Fibroblast of skin of scalp (primary cell): ENCODE data around the gene ADAMTS2.

ENCODE experiments used
- DNase-seq: peaks from one replicate; pipeline ENCODE4 v3.0.0-alpha.2; 2013

ADAMTS2 gene

DNA sequence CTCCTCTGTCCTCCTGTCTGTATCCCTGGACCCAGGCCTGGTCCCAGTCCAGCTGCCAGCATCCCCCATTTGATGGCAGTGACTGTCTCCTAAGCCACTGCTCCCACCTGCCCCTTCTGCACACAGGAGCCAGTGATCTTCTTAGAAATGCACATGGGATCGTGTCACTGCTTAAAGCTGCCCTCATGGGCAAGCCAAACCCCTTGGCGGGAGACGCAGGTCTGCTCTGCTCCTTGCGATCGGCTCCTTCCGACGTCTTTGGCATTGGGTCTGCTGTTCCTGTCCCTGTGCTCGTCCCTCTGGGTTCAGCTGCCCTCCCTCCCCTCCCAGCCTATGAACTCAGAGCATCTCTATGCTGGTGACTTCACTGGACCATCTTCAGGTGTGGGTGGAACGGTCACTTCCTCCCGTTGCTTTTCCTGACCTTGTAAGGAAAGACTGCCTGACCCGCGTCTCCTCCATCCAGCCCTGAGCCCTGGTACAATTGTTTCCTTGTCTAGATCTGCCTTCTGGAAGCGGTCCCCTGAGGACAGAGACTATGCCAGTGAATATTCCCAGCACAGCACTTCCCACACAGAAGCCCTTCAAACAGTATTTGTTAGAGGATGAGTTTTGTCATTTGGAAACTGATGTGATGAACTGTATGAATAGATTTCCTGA is 168.6 kb downstream of the ADAMTS2 start:
- DNase-seq, result no peak

DNA sequence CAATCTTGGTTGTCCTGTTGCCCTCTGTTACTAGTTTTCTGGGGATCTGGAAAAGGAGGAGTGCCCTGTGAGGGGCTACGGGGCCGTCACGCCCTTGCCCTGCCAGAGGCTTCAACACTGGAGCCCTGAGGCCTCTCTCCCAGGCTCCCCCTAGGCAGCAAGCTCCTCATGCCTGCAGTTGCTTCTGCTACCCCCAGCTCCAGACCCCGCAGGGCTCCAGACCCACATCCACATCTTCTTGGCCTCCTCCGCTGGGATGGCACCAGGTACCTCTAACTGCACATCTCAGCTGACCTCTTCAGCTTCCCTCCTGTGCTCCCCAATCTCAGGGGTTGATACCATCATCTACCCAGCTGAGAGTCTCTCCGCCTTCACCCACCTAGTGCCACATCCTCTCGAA is 169.1 kb downstream of the ADAMTS2 start:
- DNase-seq, result no peak

DNA sequence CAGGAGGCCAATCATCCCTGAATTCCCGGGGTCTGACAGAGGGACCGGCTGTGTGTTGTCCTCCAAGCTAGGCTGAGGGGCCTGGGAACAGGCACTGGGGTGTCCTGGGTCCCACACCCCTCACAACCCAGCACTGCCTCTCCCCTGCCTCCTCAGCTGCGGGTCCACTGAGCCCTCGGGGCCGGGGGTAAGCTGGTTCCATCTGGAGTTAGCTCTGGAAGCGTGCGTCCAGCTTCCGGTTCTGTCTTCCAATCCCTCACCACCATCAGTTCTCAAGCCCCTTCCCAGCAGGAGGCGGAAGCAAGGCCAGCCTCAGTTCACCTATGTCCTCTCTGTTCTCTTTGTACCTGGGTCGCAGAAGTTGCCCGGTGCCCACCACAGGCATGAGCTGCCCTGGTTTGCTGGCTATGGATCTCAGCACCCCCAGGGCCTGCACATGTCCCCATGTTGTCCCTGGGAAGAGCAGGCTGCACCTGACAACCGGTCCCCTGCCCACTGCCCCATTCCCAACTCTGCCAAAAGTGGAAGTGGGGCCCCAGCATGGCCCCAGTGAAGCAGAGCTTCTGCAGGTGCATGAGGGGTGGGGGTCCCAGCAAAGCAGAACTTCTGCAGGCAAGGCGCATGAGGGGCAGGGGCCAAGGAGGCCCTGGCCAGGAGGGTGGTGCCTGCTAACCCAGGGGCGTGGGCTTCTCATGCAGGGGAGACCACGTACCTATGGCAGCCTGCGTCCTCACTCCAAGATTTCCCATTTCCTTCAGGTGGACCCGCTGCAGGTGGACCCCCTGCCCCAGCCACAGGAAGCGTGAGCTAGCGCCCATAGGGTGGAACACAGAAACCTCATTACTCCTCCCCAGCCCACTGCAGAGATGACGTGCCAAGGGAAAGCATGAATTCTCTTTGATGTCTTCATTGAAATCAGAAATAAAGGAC is 173.2 kb downstream of the ADAMTS2 start:
- DNase-seq, result no peak

DNA sequence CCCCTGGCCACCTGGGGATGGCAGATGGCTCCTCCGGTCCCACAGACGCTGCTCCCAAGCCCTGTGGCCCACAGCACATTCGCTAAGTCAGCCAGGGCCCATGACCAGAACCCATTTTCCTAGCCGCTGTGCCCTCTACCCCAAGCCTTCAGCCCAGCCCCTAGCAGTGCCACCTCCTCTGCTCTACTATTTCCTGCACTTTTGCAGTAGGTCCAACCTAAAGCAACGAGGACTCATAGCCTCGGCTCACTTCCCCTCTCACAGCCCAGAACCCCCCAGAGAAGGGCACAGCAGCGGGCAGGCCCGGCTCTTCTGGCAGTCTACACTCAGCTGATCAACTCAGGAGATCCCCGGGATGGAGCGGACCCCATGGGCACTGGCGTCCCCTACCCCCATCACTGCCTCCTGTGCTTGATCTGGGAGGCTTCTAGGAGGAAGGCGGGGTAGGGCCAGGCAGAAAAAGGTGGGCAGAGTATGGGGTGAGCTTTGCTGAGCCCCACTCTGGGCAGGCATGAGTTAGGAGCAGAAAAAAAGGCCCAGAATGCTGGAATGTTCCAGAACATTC is 173.9 kb downstream of the ADAMTS2 start:
- DNase-seq, result no peak

DNA sequence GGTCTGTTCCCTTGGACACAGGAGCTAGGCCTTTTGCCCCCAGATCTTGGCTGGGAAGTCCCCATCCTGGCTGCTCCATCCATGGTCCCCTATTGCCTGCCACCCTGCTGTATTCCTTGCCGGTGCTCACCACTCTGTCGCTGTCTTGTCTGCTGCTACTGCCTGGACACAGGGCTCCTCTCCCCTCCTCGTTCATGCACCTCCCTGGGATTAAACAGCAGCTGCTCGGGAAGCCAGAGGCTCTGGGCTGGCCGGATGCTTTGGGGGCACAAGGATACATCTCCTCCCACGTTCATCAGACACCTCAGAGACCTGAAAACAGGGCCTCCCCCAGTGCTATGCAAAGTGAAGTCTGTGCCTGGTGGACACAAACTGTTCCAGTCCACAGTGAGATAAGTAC is 174.7 kb downstream of the ADAMTS2 start:
- no peak for DNase-seq

DNA sequence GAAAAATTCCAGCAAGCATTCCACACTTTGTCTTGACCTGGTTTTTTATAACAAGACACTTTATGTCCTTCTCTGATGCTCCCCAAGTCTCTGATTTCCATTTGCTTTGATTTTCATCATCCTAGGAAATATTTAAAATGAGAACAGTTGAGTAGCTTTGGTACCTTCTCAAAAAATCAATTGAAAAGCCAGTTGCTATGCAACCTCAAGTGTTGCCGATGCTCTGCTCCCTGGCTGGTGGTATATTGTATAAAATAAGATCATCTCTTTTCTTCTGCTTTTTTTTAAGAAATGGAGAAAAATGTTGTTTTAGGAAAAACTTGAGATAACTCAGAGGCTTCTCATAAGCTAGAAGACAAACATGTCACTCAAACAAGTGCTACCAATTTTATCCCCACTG is 175.4 kb downstream of the ADAMTS2 start:
- DNase-seq, result no peak

DNA sequence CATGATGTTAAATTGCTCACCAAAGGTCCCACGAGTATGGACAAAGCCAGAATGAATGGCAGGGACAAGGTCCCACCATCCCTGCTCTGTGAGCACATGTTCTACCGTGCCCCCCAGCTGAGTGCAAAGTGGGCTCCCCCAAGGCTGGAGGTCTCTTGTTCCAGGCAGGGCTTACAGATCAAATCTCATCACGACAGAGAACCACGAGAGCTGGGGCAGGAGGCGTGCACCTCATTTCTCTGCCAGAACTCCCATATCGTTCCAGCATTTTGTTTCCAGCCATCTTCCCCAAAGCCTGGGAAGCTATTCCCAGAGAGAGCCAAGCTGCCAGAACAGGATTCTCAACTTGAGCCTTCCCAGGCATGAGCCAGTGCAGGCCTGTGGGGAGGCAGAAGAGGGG is 176.6 kb downstream of the ADAMTS2 start:
- DNase-seq, result no peak

DNA sequence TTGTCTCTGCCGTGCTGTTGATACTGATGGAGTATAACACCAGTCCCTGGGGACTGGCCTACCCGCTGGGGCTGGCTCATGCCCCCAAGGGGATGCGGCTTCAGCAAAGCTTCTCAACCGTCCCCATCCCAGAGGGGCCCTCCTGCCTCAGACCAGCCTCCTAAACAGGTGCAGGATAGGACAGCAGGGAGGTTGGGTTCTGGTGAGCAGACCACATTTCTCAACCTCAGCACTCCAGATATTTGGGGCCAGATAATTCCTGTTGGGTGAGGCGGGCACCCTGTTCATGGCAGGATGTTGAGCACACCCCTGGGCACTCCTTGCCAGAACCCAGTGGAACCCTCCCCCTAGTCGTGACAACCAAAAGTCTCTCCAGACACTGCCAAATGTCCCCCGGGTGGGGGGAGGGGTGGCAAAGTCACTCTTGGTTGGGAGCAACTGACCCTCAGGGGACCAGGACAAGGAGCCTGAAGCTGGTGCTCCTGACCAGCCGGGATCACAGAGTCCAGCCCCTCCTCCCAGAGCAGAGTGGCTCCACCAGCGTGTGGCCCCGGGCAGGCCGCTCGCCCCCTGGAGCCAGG is 177.3 kb downstream of the ADAMTS2 start:
- no peak for DNase-seq

DNA sequence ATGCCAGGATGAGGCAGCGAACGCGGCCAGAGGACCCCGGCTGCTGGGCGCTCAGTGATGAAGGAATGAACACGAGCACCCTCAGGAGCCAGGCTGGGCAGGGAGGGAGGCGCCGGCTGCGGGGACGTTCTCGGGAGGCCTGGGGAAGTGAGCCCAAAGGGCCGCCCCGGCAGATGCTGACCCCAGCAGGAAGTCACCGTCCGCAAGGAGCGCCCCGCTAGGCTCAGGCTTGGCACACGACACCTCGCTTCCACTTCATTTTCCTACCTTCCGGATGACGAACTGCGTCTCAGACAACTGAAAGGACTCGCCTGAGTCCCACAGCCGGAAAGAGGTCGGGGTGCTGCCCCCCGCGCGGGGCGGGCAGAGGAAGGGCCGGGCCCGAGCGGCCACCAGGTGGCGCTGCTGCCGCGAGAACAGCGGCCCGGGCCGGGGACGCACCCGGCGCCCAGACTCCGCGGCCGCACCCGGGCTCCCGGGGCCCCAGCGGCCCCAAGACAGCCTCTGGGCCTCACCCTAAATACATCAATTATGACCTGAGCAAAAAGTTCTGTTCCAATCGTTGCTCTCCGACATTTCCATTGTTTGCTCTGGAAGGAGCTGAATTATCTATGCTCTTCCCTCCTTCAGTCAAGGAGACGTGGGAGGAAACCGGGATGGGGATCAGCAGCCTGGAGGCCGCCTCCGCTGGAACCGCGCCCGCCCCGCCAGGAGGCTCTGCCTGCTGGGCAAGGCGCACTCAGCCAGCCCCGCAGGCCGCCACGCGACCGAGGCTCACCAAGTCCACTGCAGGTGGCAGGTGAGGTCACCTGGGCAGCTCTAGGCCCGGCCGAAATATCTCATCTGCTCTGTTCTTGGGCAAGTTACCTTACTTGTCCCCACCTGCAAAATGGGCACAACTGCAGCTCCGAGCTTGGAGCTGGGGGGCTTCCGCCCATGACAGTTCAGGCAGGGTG is 178.1 kb downstream of the ADAMTS2 start:
- peak; percentile 51 for DNase-seq

DNA sequence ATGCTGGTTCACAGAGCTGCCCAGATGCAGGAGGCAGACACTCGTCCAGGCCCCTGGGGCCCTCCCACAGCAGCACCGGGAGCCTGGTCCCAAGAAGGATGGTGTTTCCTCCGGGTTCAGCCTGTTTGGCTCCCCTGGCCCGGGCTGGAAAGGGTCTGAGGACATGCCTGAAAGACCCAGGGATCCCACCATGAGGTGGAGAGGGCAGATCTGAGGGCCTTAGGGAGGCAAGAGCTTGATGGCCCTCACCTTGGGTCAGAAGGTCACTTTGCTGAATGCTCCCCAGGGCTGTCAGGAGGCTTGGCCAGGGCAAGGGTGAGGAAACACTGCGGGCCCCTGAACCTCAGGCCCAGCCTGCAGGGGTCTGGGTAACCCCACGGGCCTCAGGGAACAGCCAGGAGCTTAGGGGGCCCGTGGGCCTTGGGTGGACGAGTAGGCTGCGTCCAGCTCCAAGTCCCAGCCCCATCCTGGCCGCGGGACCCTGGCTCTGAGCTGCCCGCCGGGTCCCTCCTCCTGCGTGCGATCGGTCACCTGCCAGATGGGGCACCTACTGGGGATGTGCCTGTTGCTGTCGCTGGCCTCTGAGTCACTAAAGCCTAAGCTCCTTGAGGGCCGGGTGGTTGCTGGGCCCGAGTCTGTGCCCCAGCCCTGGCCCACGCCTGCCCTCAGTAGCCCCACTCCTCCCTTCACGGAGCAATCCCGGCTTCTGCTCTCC is 178.9 kb downstream of the ADAMTS2 start:
- DNase-seq, result no peak

DNA sequence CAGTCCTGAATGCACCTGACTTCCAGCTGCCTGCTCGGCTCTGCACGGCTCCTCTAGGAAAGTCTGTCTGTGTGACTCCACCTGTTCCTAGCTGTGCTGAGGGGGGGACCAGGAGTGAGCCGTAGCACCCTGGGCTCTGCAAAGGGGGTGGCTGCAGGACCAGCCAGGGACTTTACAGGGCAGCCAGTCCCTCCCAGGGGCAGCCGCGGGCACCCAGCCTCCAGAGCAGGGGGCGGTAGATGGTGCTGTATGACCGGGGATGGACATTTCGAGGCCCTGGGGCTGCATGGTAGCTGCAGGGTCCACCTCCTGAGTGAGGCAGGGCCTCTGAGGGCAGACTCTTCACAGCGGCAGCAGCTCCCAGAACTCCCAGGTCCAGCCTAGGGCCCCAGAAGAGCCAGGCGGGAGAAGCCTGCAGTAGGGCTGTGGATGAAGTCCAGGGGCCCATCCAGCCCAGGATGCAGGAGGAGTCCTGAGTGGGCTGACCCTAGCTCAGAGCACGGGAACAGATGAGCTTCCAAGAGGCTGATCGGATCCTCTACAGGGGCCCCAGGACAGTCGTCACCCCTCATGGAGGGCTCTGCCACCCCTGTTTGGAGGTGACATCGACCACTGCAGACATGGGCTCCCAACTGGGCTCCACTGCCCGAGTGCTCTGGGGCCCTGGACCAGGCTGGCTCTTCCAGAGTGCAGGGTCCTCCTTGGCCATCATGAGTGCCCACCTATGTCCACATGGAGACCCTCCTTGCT is 179.7 kb downstream of the ADAMTS2 start:
- DNase-seq, result no peak

DNA sequence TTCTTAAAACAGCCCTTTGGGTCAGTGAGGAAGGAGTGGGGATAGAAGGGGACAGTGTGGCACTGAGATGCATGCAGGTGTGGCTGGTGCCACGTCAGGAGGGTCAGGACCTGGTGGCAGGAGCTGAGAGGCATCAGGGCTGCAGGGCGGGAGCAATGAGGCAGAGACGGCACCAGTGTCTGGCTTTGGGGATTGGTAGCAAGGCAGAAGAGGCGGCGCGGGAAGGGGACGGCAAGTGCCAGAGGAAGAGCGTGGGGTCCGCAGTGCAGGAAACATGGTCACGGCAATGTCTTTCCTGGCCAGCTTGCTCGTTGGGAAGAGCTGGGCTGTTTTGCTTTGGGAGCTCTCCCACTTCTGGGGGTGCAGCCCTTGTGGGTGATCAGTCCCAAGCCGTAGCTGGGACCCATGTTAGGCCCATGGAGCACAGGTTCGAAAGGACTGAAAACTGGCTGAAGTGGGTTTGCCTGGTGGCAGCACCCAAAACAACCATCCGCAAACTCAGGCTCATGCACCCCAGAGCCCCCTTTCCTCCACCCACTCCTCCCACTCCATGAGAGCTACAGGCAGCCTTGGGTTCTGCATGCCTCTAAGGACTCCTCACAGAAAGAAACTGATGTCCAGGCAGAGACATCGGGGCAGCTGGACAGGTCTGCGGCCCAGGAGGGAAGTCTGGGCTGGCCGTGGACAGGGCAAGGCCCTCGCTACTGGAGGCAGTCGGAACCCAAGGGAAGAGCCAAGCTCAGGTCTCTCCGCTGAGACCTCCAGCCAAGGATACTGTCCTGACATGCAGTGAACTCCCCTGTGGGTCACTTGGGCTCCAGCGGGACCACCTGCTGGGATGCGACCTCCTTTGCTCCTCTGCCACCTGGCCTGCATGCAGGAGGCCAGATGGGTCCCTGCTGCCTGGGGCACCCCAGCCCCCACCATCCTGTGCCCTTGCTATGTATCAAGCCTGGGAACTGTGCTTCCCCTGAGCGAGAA is 180.6 kb downstream of the ADAMTS2 start:
- DNase-seq, result no peak

DNA sequence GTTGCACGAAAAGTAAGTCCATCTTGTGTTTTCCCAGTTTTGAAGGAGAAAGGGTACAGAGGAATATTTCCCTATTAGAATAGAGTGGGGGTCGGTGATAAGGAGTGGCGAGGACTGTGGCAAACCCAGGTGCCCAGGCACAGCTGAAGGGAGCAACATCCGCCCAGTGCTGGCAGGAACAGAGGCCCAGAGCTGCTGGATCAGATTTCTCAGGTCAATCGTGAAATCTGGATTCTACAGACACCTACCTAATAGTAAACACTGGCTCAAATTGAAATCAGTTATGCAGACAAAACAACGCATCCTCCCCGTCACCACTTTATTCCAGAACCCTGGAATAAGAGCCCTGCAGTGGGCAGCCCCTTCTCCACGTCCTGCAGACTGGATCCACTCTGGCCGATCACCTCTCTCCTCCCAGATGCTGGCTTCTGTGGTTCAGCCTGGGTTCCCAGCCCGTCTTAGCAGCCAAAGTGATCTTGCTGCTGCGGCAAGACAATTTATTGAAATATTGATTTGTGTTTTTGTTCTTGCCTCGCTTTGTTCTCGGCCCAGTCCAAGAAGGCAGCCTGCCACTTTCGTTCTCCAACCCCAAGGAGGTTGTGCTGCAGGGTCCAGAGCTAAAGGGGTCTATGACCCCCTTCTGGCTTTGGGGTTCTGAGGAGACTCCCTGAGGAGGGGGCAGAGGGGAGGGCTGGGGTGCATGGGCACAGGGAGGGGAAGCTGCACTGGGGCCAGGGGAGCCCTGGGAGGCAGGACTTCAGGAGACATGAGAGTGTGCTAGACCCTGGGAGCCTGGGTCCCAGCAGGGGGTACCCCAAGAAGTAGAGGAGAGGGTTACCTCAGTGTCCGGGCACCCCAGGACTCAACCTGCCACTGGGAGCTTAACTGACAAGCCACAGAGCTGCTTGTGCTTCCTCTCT is 181.8 kb downstream of the ADAMTS2 start:
- DNase-seq, result no peak

DNA sequence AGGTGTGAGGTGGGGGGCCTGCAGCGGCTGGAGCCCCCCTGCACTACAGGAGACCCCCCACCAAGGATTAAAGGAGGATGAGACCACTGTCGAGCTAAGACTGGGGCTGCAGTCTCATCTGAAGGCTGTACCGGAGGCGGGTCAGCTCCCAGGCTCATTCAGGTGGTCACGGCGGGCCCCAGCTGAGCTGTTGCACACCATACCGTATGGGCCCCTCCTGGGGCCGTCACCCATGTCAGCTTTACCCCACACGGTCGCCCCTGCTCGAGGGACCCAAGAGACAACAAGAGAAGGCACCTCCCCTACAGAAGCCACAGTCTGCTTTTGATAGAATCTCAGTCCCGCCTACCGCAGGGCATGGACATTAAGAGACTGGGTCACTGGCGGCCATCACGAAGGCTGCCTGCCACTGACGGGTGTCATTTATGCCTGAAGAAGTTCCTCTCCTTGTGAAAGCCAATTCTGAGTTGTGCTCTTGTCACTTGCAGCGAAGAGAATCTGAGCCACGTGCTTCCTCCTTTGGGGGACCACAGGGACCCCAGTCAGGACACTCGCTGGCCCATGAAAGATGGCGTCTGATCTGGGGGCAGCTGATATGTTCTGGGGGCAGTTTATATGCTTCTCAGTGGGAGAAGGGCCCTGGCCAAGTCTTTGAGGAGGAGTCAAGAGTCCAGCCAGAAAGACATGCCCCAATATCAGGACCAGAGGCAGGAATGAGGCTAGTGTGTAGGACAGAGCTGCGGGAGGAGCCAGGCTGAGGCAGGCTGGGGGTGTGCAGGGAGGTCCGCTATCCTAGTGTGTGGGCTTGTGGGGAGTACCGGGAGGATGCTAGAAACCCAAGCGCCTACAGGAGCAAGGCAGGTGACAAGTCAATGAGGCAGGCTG is 182.7 kb downstream of the ADAMTS2 start:
- no peak for DNase-seq

DNA sequence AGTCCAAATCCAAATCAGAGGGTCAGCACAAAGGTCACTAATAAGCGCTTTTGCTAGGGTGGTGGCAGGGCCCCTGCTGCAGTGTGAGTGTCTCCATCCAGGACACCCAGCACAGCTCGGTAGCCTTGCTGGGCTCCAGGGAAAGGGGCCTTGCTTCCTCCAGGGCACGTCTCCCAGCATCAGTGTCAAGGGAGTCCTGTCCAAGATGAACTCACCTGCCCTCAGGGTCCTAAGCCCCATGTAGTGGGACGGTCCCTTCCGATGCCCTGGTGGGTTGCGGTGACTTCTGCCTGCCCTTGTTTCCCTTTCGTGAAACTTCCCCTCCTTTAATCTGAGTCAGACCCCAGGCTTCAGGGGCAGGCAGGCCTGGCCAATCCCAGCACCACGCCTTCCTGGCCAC is 183.4 kb downstream of the ADAMTS2 start:
- no peak for DNase-seq

DNA sequence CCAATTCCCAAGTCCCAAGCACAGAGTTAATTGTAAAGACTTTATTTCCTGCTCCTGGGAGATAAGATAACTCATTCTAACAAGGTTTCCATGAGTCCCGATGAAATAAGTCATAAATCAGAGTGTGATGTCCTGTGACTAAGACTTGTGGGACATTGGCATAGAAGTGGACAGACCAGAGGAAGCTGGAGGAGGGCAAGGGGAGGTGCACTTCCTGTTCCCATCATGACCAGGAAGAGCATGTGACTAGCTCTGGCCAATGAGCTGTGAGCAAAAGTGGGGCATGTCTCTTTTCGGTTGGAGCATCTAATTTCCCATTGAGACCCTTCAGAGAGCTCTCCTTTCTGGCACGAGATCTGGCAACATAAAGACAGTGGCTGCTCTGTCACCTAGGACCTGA is 184.7 kb downstream of the ADAMTS2 start:
- no peak for DNase-seq

DNA sequence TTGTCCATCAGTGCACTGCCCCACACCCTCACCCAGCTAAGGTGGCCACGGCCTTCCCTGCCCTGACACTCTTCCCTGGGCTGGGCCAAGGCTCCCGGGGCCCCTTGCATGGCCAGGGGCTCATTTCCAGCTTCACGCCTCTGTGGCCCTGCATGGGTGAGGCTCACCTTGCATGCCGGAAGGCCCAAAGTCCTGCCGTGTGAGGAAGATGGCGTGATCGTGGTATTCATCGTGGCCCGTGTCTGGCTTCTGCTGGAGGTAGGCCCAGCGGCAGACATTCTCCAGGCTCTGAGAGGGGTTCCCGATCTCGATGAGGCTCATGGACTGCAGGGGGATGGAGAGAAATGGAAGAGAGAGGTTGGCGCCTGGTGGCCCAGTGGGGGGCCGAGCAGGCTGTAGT is 186.7 kb downstream of the ADAMTS2 start:
- no peak for DNase-seq
